ENCODE measurements around the gene ALDH3B2. TPM values are rescaled to one million over a fixed set of nuclear protein-coding genes. Genes with fewer than 3 reads are reported as not detected.
A peak's percentile ranks its signal among the peaks of the same experiment; 100 is the strongest.

ALDH3B2 gene
- total RNA-seq, 4 donors from 2014 or later = not detected

DNA sequence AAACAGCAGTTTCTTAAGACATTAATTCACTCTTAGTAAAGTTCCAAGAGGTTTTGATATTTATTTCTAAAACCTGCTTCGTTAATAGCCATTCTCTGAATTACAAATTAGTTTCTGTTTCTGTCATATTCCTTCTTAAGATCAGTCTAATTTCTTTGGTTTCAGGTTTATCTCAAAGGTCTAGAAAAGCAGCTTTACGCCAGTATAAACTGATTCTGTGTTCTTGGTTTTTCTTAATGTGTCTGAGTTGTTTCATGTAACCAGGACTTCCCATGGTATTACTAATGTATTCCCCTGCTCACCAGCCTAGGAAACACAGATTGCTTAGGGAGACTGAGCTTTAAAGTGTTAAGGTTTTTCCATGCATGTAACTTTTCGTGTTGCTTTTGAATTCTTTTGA lies 17.1 kb downstream of the ALDH3B2 start:
- H3K27ac ChIP-seq = no peak overlapping the region
- H3K4me3 ChIP-seq = no peak overlapping the region
- no peaks in the 10 kb centered on the region for H3K4me1 ChIP-seq
- no peaks in the 10 kb centered on the region for H3K9me3 ChIP-seq
- no peak for DNase-seq
- no peak for TF ChIP-seq POLR2A (IDR thresholded peaks at IDR 0.05)
- no peaks in the 10 kb centered on the region for H3K27me3 ChIP-seq
- H3K36me3 ChIP-seq = no peaks in the 10 kb centered on the region

DNA sequence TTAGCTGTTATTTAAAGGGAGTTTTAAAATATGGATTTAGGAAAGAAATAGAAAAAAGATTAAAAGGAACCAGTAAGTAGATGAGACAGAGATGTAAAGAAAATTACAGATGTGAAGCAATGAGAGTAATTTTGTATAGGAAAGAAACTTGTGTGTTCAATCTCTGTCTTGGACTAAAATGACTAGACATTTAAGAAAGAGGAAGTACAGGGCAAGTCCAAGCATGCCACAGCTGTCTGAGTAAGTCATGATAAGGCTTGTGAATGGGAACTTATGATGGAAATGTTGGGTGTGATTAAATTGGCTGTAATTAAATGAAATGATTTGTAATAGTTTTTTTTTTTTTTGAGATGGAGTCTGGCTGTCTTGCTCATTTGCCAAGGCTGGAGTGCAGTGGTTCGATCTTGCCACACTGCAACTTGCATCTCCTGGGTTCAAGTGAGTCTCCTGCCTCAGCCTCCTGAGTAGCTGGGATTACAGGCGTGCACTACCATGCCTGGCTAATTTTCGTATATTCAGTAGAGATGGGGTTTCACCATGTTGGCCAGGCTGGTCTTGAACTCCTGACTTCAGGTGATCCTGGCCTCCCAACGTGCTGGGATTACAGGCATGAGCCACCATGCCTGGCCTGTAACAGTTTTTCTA lies 18.0 kb downstream of the ALDH3B2 start:
- Histone ChIP-seq H3K9me3 (no peaks in the 10 kb centered on the region), H3K27me3 (no peaks in the 10 kb centered on the region), H3K4me1 (peaks cover 0 to 8% (median 0%) of the 10 kb centered on the region in 4 donors), H3K36me3 (no peaks in the 10 kb centered on the region), H3K4me3 (no peak overlapping the region), H3K27ac (no peak overlapping the region)
- peak in 1 of 3 donors; percentile 11 for DNase-seq
- TF ChIP-seq POLR2A (IDR thresholded peaks at IDR 0.05) = no peak
- TF ChIP-seq, protein P1, sequence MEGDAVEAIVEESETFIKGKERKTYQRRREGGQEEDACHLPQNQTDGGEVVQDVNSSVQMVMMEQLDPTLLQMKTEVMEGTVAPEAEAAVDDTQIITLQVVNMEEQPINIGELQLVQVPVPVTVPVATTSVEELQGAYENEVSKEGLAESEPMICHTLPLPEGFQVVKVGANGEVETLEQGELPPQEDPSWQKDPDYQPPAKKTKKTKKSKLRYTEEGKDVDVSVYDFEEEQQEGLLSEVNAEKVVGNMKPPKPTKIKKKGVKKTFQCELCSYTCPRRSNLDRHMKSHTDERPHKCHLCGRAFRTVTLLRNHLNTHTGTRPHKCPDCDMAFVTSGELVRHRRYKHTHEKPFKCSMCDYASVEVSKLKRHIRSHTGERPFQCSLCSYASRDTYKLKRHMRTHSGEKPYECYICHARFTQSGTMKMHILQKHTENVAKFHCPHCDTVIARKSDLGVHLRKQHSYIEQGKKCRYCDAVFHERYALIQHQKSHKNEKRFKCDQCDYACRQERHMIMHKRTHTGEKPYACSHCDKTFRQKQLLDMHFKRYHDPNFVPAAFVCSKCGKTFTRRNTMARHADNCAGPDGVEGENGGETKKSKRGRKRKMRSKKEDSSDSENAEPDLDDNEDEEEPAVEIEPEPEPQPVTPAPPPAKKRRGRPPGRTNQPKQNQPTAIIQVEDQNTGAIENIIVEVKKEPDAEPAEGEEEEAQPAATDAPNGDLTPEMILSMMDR (IDR thresholded peaks at IDR 0.05) = no peak

DNA sequence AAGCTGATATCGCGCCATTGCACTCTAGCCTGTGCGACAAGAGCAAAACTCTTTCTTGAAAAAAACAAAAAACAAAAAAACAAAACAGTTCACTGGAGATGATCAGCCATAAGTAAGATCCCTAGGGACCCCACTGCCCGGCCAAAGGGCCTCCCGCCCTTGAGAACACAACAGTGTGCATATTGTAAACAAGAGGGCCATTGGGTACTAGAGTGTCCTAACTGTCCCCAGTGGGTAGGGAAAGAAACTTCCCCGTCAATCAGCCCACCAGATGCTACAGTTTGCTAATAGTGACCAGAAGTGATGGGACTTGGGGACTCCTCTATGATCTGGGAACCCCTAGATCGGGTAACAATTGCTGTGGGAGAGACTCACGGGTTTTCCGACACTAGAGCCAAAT lies 20.2 kb downstream of the ALDH3B2 start:
- H3K4me3 ChIP-seq = no peak overlapping the region
- peaks cover 0 to 23% (median 6%) of the 10 kb centered on the region in 4 donors for H3K4me1 ChIP-seq
- H3K9me3 ChIP-seq = no peaks in the 10 kb centered on the region
- no peak for TF ChIP-seq POLR2A (IDR thresholded peaks at IDR 0.05)
- TF ChIP-seq, protein P1 (IDR thresholded peaks at IDR 0.05) = no peak
- H3K27ac ChIP-seq = no peak overlapping the region
- no peaks in the 10 kb centered on the region for H3K36me3 ChIP-seq
- peak in 1 of 3 donors; percentile 7 for DNase-seq
- no peaks in the 10 kb centered on the region for H3K27me3 ChIP-seq

DNA sequence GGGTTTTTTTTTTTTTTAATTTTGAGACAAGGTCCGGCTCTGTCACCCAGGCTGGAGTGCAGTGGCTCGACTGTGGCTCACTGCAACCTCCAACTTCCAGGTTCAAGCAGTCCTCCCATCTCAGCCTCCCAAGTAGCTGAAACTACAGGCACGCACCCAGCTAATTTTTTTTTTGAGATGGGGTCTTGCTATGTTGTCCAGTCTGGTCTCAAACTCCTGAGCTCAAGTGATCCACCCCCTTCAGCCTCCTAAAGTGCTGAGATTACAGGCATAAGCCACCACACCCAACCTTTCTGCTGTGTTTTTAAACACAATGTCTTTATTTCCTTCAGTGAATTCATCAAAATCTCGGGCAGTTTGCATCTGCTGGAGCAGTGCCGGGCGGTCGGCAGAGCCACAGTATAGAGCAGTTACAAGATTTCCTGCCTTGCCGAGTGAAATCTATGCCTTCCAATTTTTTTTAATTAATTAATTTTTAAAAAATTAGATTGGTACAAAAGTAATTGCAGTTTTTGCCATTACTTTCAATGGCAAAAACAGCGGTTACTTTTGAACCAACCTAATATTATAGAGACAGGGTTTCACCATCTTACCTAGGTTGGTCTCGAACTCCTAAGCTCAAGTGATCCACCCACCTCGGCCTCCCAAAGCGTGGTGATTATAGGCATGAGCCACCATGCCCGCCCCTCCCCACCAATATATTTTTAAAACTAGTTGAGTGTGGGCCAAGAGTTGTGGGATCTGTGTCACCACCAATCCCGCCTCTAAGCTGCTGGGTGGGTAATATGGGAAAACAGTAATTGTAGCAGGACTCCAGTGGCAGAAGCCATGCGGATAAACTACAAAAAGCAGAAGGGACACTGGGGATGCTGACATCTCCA lies 21.2 kb downstream of the ALDH3B2 start:
- peak in 2 of 3 donors; percentile 26 to 37 for DNase-seq
- no peak overlapping the region for H3K27ac ChIP-seq
- TF ChIP-seq, protein P1 (IDR thresholded peaks at IDR 0.05) = no peak
- no peak for TF ChIP-seq POLR2A (IDR thresholded peaks at IDR 0.05)

DNA sequence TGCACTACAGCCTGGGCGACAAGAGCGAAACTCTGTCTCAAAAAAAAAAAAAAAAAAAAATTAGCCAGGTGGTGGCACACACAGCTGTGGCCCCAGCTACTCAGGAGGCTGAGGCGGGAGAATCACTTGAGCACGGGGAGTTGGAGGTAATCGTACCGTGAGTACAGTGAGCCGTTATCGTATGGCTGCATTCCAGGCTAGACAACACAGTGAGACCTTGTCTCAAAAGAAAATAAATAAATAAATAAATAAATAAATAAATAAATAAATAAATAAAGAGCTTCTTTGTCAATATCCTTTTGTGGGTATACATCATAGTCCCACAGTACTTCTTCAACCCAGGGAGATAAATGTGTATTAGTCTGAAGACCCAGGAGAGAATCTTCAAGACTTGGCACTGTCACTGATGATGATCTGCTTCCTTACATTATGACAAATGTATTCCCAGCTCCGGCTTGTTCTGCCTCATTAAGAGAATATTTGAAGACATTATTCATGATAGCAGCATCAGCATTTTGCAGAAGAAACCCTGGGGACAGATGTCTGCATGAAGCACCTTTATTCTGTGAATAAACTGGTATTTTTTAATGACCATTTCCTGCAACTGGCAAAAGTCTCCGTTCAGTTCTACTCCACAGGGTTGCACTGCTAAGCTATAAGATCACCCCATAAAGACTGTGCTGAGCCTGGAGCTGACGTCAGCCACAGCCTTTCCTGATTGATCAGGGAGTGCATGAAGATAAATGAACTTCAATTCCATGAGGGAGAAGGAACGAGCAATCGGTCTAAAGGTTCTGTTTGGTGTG lies 22.2 kb downstream of the ALDH3B2 start:
- peak in 2 of 3 donors; percentile 55 to 56 for DNase-seq
- H3K27ac ChIP-seq = peak overlapping the region in 2 of 4 donors; percentile 12 to 33

More for the DNA sequence above, 21.2 kb downstream of the ALDH3B2 start:
- H3K27me3 ChIP-seq = no peaks in the 10 kb centered on the region
- H3K4me1 ChIP-seq = peaks cover 0 to 33% (median 14%) of the 10 kb centered on the region in 4 donors
- H3K36me3 ChIP-seq = no peaks in the 10 kb centered on the region
- H3K4me3 ChIP-seq = no peak overlapping the region
- H3K9me3 ChIP-seq = no peaks in the 10 kb centered on the region

More for the DNA sequence above, 22.2 kb downstream of the ALDH3B2 start:
- Histone ChIP-seq H3K4me1 (peaks cover 0 to 44% (median 21%) of the 10 kb centered on the region in 4 donors), H3K27me3 (no peaks in the 10 kb centered on the region), H3K4me3 (no peak overlapping the region), H3K36me3 (no peaks in the 10 kb centered on the region), H3K9me3 (no peaks in the 10 kb centered on the region)
- no peak for TF ChIP-seq POLR2A (IDR thresholded peaks at IDR 0.05)
- TF ChIP-seq, protein P1 (IDR thresholded peaks at IDR 0.05) = no peak

All from Peyer's patch (tissue), 4 donors.